HCT116 (cell line): ENCODE data around the gene CENPB. TPM values are rescaled to one million over a fixed set of nuclear protein-coding genes. Genes with fewer than 3 reads are reported as not detected.

Source experiments
- ATAC-seq: fragments of 200-7000 bp; cut with Tn5 transposase; 2 replicates; pipeline ENCODE4 v1.9.1; 2020; ENCODE audit warnings: mild to moderate bottlenecking, moderate library complexity
- BruUV-seq: library from RNA; stranded (reverse); fragments of 400-500 nt; replicated peaks from 2 replicates; lab custom pipeline; 2021; lab: Mats Ljungman, UMichigan
- CTCF ChIA-PET: fragments of 300-600 bp; sonication (Branson Sonifier 250); formaldehyde crosslinking; loops from one replicate; lab custom pipeline; 2021; ENCODE audit warnings: antibody characterized with exemption; lab: Charles Lee
- POLR2A ChIA-PET: fragments of 300-600, 350-600 bp; sonication (Branson Sonifier 250); formaldehyde crosslinking; loops from one replicate; lab custom pipeline; 2021; ENCODE audit warnings: antibody characterized with exemption; lab: Charles Lee
- RAD21 ChIA-PET, 2 experiments: fragments of 300-600 bp; sonication (Branson Sonifier 250); formaldehyde crosslinking; loops; one replicate each; lab custom pipeline; 2023; ENCODE audit warnings: low total read pairs in 2 of 2; ENCODE audit not compliant: uncharacterized antibody in 2 of 2, unreplicated experiment in 2 of 2, low non-redundant PET in 1 of 2; lab: Charles Lee
- DNase-seq: peaks from one replicate; pipeline ENCODE4 v3.0.0-alpha.2; 2010; ENCODE audit warnings: low read depth, low spot score
- H2AFZ ChIP-seq: fragments of 200-600 bp; shearing (Covaris generic), sonication (generic); 2 replicates; pipeline ENCODE4 v1.6.1; 2017; ENCODE audit warnings: low read depth, mixed run types, mixed read lengths, antibody characterized with exemption, low read length; ENCODE audit not compliant: poor library complexity, severe bottlenecking
- H3K27ac ChIP-seq: 2 replicates; pipeline ENCODE4 v1.5.1; 2012; ENCODE audit warnings: low read depth, low read length
- H3K27me3 ChIP-seq: fragments of 200-600 bp; sonication (generic); 2 replicates; pipeline ENCODE4 v1.6.1; 2016; ENCODE audit warnings: mixed run types, low read length, mixed read lengths; ENCODE audit not compliant: insufficient read depth
- H3K36me3 ChIP-seq, 2 experiments: fragments of 200-500 bp in 1 of 2; fragments of 200-600 bp in 1 of 2; sonication (Bioruptor generic) in 1 of 2; sonication (generic) in 1 of 2; 2 replicates each; pipeline versions ENCODE4 v1.5.1 to v1.6.1; 2014 to 2016; ENCODE audit warnings: low read length in 2 of 2, inconsistent platforms in 1 of 2, mixed read lengths in 1 of 2, mixed run types in 1 of 2; ENCODE audit not compliant: insufficient read depth in 2 of 2, control insufficient read depth in 1 of 2
- H3K4me1 ChIP-seq, 2 experiments: fragments of 200-600 bp in 1 of 2; sonication (generic) in 1 of 2; 2 replicates each; pipeline versions ENCODE4 v1.5.1 to v1.6.1; 2012 to 2017; ENCODE audit warnings: low read length in 2 of 2, inconsistent platforms in 1 of 2, mild to moderate bottlenecking in 1 of 2, mixed read lengths in 1 of 2, mixed run types in 1 of 2, moderate library complexity in 1 of 2; ENCODE audit not compliant: insufficient read depth in 2 of 2, control insufficient read depth in 1 of 2
- H3K4me2 ChIP-seq: fragments of 200-600 bp; sonication (generic); 2 replicates; pipeline ENCODE4 v1.6.1; 2017; ENCODE audit warnings: mixed run types, low read length, mixed read lengths
- H3K4me3 ChIP-seq, 2 experiments: fragments of 200-600 bp in 1 of 2; sonication (generic) in 1 of 2; replicated peaks in 1 of 2; 2 replicates each; pipeline ENCODE4 v1.5.1; 2011 to 2016; ENCODE audit warnings: low read length in 2 of 2, control low read depth in 1 of 2, low read depth in 1 of 2, mild to moderate bottlenecking in 1 of 2, mixed read lengths in 1 of 2, mixed run types in 1 of 2
- H3K79me2 ChIP-seq: fragments of 200-600 bp; sonication (generic); 2 replicates; pipeline ENCODE4 v1.6.1; 2017; ENCODE audit warnings: mild to moderate bottlenecking, mixed run types, low read length, moderate library complexity, mixed read lengths; ENCODE audit not compliant: insufficient read depth
- H3K9ac ChIP-seq: fragments of 200-600 bp; sonication (generic); 2 replicates; pipeline ENCODE4 v1.6.1; 2016; ENCODE audit warnings: low read length, mixed read lengths
- H3K9me2 ChIP-seq: fragments of 200-600 bp; sonication (generic), shearing (Covaris generic); 2 replicates; pipeline ENCODE4 v1.6.1; 2017; ENCODE audit warnings: mixed run types, mild to moderate bottlenecking, moderate library complexity; ENCODE audit not compliant: insufficient read depth
- H3K9me3 ChIP-seq, 2 experiments: fragments of 200-500 bp in 1 of 2; fragments of 200-600 bp in 1 of 2; sonication (Bioruptor generic) in 1 of 2; sonication (generic) in 1 of 2; 2 replicates each; pipeline ENCODE4 v1.6.1; 2014 to 2017; ENCODE audit warnings: low read length in 2 of 2, mixed read lengths in 2 of 2, inconsistent platforms in 1 of 2, low read depth in 1 of 2, mild to moderate bottlenecking in 1 of 2, mixed run types in 1 of 2, moderate library complexity in 1 of 2; ENCODE audit not compliant: control insufficient read depth in 1 of 2, insufficient read depth in 1 of 2
- H4K20me1 ChIP-seq: fragments of 200-600 bp; sonication (generic), shearing (Covaris generic); 2 replicates; pipeline ENCODE4 v1.6.1; 2017; ENCODE audit warnings: mixed run types, mild to moderate bottlenecking, moderate library complexity; ENCODE audit not compliant: insufficient read depth
- ELF1 ChIP-seq: IDR thresholded peaks from 2 replicates; pipeline ENCODE4 v1.6.1; 2012; ENCODE audit warnings: low read depth, borderline replicate concordance
- EZH2phosphoT487 ChIP-seq: fragments of 200-600 bp; IDR thresholded peaks from 2 replicates; pipeline ENCODE4 v1.6.1; 2018; ENCODE audit warnings: antibody characterized with exemption, borderline replicate concordance
- FOSL1 ChIP-seq: IDR thresholded peaks from 2 replicates; pipeline ENCODE4 v1.6.1; 2012; ENCODE audit warnings: low read depth
- MAX ChIP-seq: IDR thresholded peaks from 2 replicates; pipeline ENCODE4 v1.6.1; 2012
- SIN3A ChIP-seq: IDR thresholded peaks from 2 replicates; pipeline ENCODE4 v1.6.1; 2012; ENCODE audit warnings: low read depth
- SP1 ChIP-seq: IDR thresholded peaks from 2 replicates; pipeline ENCODE4 v1.6.1; 2012; ENCODE audit warnings: low read depth
- SRF ChIP-seq: IDR thresholded peaks from 2 replicates; pipeline ENCODE4 v1.6.1; 2012; ENCODE audit warnings: low read depth
- TCF7L2 ChIP-seq: IDR thresholded peaks from 2 replicates; pipeline ENCODE4 v1.7.0; 2011; ENCODE audit warnings: borderline replicate concordance, inconsistent platforms; ENCODE audit not compliant: insufficient read depth, insufficient read length; ENCODE audit errors: extremely low read depth
- ZFX ChIP-seq: fragments of 450-650 bp; IDR thresholded peaks from 2 replicates; pipeline ENCODE4 v1.6.1; 2017
- intact Hi-C: fragments of 100-400 bp; cut with micrococcal nuclease; formaldehyde crosslinking; loops from 2 replicates; pipeline ENCODE4 v1.10.0; 2022
- total RNA-seq: library from RNA; stranded (reverse); gene quantifications from one replicate; pipeline ENCODE4 v1.2.1, GENCODE V29; 2021; ENCODE audit not compliant: unreplicated experiment
- TF ChIP-seq, protein P1 (sequence below): IDR thresholded peaks from 2 replicates; pipeline ENCODE4 v1.6.1; 2012

The CENPB gene
- total RNA-seq, 1 experiment from 2014 or later = 67.2 TPM

- TF ChIP-seq EZH2phosphoT487 (no peak), MAX (no peak), SP1 (no peak), ZFX (no peak), ELF1 (no peak), TCF7L2 (no peak), FOSL1 (no peak)
Observed at GRCh38 chr20:3800256-3800877, 13.8 kb upstream of the CENPB start (continued).

DNA sequence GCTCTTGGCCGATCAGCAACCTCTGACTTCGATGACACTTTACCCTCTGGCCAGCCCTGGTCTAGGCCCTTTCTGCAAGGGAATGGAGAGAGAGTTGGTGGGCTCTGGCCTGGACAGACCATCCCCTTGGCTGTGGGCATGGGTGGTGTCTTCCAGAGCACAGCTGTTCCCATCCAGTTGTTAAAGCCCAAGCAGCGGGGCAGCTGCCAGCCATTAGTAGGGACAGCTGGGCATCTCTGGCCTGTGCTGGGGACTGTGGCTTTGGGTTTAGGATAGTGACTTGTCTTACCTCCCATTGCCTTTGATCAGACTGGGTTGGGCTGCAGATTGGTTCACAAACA lies 12.3 kb upstream of the CENPB start:
- Histone ChIP-seq H3K27me3 (no peaks in the 10 kb centered on the region), H3K4me1 (peaks cover 25 to 66% of the 10 kb centered on the region in 2 experiments), H3K27ac (peak overlapping the region; percentile 97), H3K79me2 (peaks cover 67% of the 10 kb centered on the region), H4K20me1 (no peaks in the 10 kb centered on the region), H3K9me3 (no peaks in the 10 kb centered on the region), H3K9ac (peak overlapping the region; percentile 95), H3K4me2 (peak overlapping the region; percentile 94), H3K4me3 (no peak overlapping the region), H3K36me3 (peaks cover 32 to 56% of the 10 kb centered on the region in 2 experiments), H2AFZ (no peak overlapping the region), H3K9me2 (no peaks in the 10 kb centered on the region)
- intact Hi-C loops = no loop called here
- ChIA-PET CTCF (no interaction called here), RAD21 (no interaction called here), POLR2A (interaction anchor here (2.7 kb wide), 1 partner anchor 15 kb away, joined by 13 read pairs; no protein-coding TSS in a partner anchor)
- TF ChIP-seq SRF (no peak), SIN3A (no peak)
- TF ChIP-seq, protein P1, sequence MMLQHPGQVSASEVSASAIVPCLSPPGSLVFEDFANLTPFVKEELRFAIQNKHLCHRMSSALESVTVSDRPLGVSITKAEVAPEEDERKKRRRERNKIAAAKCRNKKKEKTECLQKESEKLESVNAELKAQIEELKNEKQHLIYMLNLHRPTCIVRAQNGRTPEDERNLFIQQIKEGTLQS = no peak
- ATAC-seq (no peak), DNase-seq (no peak)
- BruUV-seq = no TSS peak
